Liver (tissue), 9 donors: ENCODE results near the gene PLIN4. TPM values are rescaled to one million over a fixed set of nuclear protein-coding genes. Genes with fewer than 3 reads are reported as not detected.

Experiments
- DNase-seq: peaks from one replicate; pipeline ENCODE4 v3.0.0-alpha.2; 2017; ENCODE audit warnings: low spot score
- H3K27ac ChIP-seq, 2 donors: one replicate each; pipeline ENCODE4 v1.7.0; 2013; ENCODE audit warnings: inconsistent platforms in 2 of 2, low read length in 2 of 2, control low read depth in 1 of 2, low read depth in 1 of 2, mild to moderate bottlenecking in 1 of 2
- H3K27me3 ChIP-seq, 4 donors: one replicate each; pipeline versions ENCODE4 v1.6.1 to v1.7.0; 2013; ENCODE audit warnings: low read length in 3 of 4, inconsistent platforms in 1 of 4, mild to moderate bottlenecking in 1 of 4, moderate library complexity in 1 of 4; ENCODE audit not compliant: control insufficient read depth in 4 of 4, insufficient read depth in 4 of 4
- H3K36me3 ChIP-seq, 4 donors: one replicate each; pipeline versions ENCODE4 v1.6.1 to v1.7.0; 2013; ENCODE audit warnings: low read length in 3 of 4, mild to moderate bottlenecking in 3 of 4, low read depth in 1 of 4, moderate library complexity in 1 of 4; ENCODE audit not compliant: control insufficient read depth in 4 of 4, insufficient read depth in 3 of 4
- H3K4me1 ChIP-seq, 4 donors: one replicate each; pipeline versions ENCODE4 v1.6.1 to v1.7.0; 2013; ENCODE audit warnings: low read length in 3 of 4, mild to moderate bottlenecking in 3 of 4, moderate library complexity in 1 of 4; ENCODE audit not compliant: control insufficient read depth in 4 of 4, insufficient read depth in 4 of 4
- H3K4me3 ChIP-seq, 3 donors: one replicate each; pipeline versions ENCODE4 v1.6.1 to v1.7.0; 2013; ENCODE audit warnings: low read length in 3 of 3, control low read depth in 1 of 3, low read depth in 1 of 3, mild to moderate bottlenecking in 1 of 3
- H3K9ac ChIP-seq, 2 donors: one replicate each; pipeline ENCODE4 v1.7.0; 2013; ENCODE audit warnings: low read length in 2 of 2, mild to moderate bottlenecking in 2 of 2, moderate library complexity in 2 of 2, control low read depth in 1 of 2, low read depth in 1 of 2
- H3K9me3 ChIP-seq, 4 donors: one replicate each; pipeline versions ENCODE4 v1.6.1 to v1.7.0; 2013; ENCODE audit warnings: low read length in 3 of 4; ENCODE audit not compliant: control insufficient read depth in 4 of 4
- CTCF ChIP-seq: fragments of 150-350 bp; IDR thresholded peaks from 2 replicates; pipeline ENCODE4 v1.5.1; 2017; ENCODE audit warnings: improper control_type of control experiment, low read depth, low read length; ENCODE audit not compliant: missing input control
- EGR1 ChIP-seq, 2 donors: IDR thresholded peaks; 2 replicates each; pipeline ENCODE4 v1.6.1; 2016 to 2018; ENCODE audit warnings: antibody characterized with exemption in 2 of 2, low read depth in 2 of 2
- FOXA1 ChIP-seq: IDR thresholded peaks from 2 replicates; pipeline ENCODE4 v1.6.1; 2016; ENCODE audit warnings: antibody characterized with exemption
- FOXA2 ChIP-seq: IDR thresholded peaks from 2 replicates; pipeline ENCODE4 v1.6.1; 2016; ENCODE audit warnings: antibody characterized with exemption
- GABPA ChIP-seq, 2 donors: IDR thresholded peaks in 1 of 2; conservative IDR thresholded peaks in 1 of 2; 2 replicates each; pipeline ENCODE4 v1.6.1; 2016; ENCODE audit warnings: antibody characterized with exemption in 2 of 2, mild to moderate bottlenecking in 1 of 2, moderate library complexity in 1 of 2
- HNF4A ChIP-seq, 2 donors: conservative IDR thresholded peaks; 2 replicates each; pipeline ENCODE4 v1.6.1; 2016; ENCODE audit warnings: antibody characterized with exemption in 2 of 2, mild to moderate bottlenecking in 2 of 2
- HNF4G ChIP-seq: IDR thresholded peaks from 2 replicates; pipeline ENCODE4 v1.6.1; 2016; ENCODE audit warnings: antibody characterized with exemption
- JUND ChIP-seq, 2 donors: IDR thresholded peaks; 2 replicates each; pipeline ENCODE4 v1.6.1; 2016; ENCODE audit warnings: antibody characterized with exemption in 2 of 2
- MAX ChIP-seq: IDR thresholded peaks from 2 replicates; pipeline ENCODE4 v1.6.1; 2016; ENCODE audit warnings: antibody characterized with exemption
- NR2F2 ChIP-seq: IDR thresholded peaks from 2 replicates; pipeline ENCODE4 v1.6.1; 2016; ENCODE audit warnings: antibody characterized with exemption
- RAD21 ChIP-seq, 2 donors: IDR thresholded peaks; 2 replicates each; pipeline ENCODE4 v1.6.1; 2016; ENCODE audit warnings: antibody characterized with exemption in 2 of 2, mild to moderate bottlenecking in 2 of 2
- RXRA ChIP-seq, 2 donors: IDR thresholded peaks; 2 replicates each; pipeline ENCODE4 v1.6.1; 2017 to 2018; ENCODE audit warnings: antibody characterized with exemption in 2 of 2, mild to moderate bottlenecking in 1 of 2
- SP1 ChIP-seq: IDR thresholded peaks from 2 replicates; pipeline ENCODE4 v1.6.1; 2018; ENCODE audit warnings: antibody characterized with exemption, mild to moderate bottlenecking
- TAF1 ChIP-seq: conservative IDR thresholded peaks from 2 replicates; pipeline ENCODE4 v1.6.1; 2016; ENCODE audit warnings: antibody characterized with exemption, mild to moderate bottlenecking
- YY1 ChIP-seq: IDR thresholded peaks from 2 replicates; pipeline ENCODE4 v1.6.1; 2016; ENCODE audit warnings: antibody characterized with exemption, mild to moderate bottlenecking
- ZBTB33 ChIP-seq: IDR thresholded peaks from 2 replicates; pipeline ENCODE4 v1.6.1; 2016; ENCODE audit warnings: antibody characterized with exemption
- WGBS: extraction: QIAGEN DNeasy Blood & Tissue Kit; methylation state at CpG from one replicate; pipeline ENCODE4 v1.1.7; 2013; 5-methylcytosine and 5-hydroxymethylcytosine counted together
- polyA plus RNA-seq, 2 donors: library from polyadenylated mRNA; stranded (reverse) in 1 of 2; unstranded in 1 of 2; fragments of 200-250 nt in 1 of 2; fragments of >200 nt in 1 of 2; fragmentation: Nextera tagmentation in 1 of 2; extraction: Ambion mirVana in 1 of 2; gene quantifications; one replicate each; pipeline versions ENCODE4 v1.2.1 to v1.2.3, GENCODE V29; 2013 to 2015
- total RNA-seq, 2 donors: library from RNA; depleted of rRNA; stranded (reverse); fragments of >200 nt; gene quantifications; one replicate each; pipeline ENCODE4 v1.2.3, GENCODE V29; 2014
- TF ChIP-seq, protein P1 (sequence below): IDR thresholded peaks from 2 replicates; pipeline ENCODE4 v1.6.1; 2016; ENCODE audit warnings: antibody characterized with exemption
- TF ChIP-seq, protein P2 (sequence below): IDR thresholded peaks from 2 replicates; pipeline ENCODE4 v1.6.1; 2016; ENCODE audit warnings: antibody characterized with exemption, mild to moderate bottlenecking
- donor health status: healthy.
- donor health status: healthy.
- donor health status: healthy.
- donor health status: healthy.
- donor health status: healthy.

Gene PLIN4
- total and polyA plus RNA-seq, 4 donors = 3.1 to 49.1 (median 9.5) TPM

DNA sequence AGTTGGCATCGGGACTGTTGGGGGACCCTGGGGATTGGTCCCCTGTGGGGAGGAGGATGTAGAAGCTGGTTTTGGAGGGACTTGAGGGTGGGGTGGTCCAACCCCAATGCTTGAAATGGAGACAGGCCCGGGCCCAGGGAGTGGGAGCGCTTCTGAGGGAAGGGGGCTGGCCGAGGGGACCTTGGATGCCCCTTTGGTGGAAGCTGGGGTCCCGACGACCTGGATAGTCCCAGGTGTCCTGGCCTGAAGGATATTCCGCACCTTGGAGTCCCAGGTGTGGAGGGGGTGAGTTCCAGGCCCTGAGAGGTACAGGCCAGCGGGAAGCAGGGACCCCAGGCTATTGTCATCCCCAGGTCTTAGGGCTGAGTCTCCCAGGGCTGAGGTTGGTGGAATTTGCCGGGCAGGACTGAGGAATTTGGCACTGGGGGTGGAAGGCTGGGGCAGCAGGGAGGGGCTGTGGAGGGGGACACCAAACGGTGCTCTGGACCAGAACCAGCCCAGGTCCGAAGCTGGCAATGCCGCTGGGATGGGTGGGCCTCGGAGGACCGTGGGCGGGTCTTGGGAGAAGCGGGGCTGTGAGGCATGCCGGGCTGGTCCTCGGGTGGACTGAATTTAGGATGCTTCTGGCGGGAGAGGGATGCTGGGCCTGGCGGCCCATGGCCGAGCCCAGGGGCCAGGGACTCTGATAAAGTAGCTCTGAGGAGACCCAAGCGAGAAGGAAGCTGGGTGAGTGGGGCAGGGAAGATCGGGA, 44.3 kb downstream of the PLIN4 start:
- peaks cover 5 to 11% (median 6%) of the 10 kb centered on the region in 4 donors for H3K36me3 ChIP-seq
- peak; percentile 31 for DNase-seq
- H3K27ac ChIP-seq = no peak overlapping the region
- 67% methylated on average over 23 of the region's 23 CpGs for WGBS
- no peaks in the 10 kb centered on the region for H3K9me3 ChIP-seq
- no peak overlapping the region for H3K9ac ChIP-seq
- no peak for TF ChIP-seq ZBTB33
- TF ChIP-seq RAD21 (IDR thresholded peaks at IDR 0.05) = no peak
- TF ChIP-seq FOXA1 = no peak
- TF ChIP-seq HNF4G = no peak
- no peak for TF ChIP-seq SP1
- TF ChIP-seq GABPA (IDR thresholded peaks at IDR 0.05 in 1 of 2, conservative IDR thresholded peaks at IDR 0.05 in 1 of 2) = no peak
- no peak for TF ChIP-seq TAF1
- TF ChIP-seq, protein P1, sequence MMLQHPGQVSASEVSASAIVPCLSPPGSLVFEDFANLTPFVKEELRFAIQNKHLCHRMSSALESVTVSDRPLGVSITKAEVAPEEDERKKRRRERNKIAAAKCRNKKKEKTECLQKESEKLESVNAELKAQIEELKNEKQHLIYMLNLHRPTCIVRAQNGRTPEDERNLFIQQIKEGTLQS = no peak
- no peak for TF ChIP-seq YY1
- no peak for TF ChIP-seq JUND (IDR thresholded peaks at IDR 0.05)
- no peak for TF ChIP-seq FOXA2
- no peak for TF ChIP-seq EGR1 (IDR thresholded peaks at IDR 0.05; ENCODE audit: low read depth in 2 of 2)
- no peak for TF ChIP-seq CTCF
- TF ChIP-seq HNF4A (conservative IDR thresholded peaks at IDR 0.05) = no peak
- TF ChIP-seq MAX = no peak
- TF ChIP-seq NR2F2 = no peak
- TF ChIP-seq, protein P2, sequence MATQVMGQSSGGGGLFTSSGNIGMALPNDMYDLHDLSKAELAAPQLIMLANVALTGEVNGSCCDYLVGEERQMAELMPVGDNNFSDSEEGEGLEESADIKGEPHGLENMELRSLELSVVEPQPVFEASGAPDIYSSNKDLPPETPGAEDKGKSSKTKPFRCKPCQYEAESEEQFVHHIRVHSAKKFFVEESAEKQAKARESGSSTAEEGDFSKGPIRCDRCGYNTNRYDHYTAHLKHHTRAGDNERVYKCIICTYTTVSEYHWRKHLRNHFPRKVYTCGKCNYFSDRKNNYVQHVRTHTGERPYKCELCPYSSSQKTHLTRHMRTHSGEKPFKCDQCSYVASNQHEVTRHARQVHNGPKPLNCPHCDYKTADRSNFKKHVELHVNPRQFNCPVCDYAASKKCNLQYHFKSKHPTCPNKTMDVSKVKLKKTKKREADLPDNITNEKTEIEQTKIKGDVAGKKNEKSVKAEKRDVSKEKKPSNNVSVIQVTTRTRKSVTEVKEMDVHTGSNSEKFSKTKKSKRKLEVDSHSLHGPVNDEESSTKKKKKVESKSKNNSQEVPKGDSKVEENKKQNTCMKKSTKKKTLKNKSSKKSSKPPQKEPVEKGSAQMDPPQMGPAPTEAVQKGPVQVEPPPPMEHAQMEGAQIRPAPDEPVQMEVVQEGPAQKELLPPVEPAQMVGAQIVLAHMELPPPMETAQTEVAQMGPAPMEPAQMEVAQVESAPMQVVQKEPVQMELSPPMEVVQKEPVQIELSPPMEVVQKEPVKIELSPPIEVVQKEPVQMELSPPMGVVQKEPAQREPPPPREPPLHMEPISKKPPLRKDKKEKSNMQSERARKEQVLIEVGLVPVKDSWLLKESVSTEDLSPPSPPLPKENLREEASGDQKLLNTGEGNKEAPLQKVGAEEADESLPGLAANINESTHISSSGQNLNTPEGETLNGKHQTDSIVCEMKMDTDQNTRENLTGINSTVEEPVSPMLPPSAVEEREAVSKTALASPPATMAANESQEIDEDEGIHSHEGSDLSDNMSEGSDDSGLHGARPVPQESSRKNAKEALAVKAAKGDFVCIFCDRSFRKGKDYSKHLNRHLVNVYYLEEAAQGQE = no peak
- TF ChIP-seq RXRA (IDR thresholded peaks at IDR 0.05) = no peak
- H3K27me3 ChIP-seq = no peaks in the 10 kb centered on the region
- H3K4me1 ChIP-seq = peaks cover 4 to 19% (median 12%) of the 10 kb centered on the region in 4 donors
- H3K4me3 ChIP-seq = no peak overlapping the region
